Heart right ventricle (tissue), 16 donors: ENCODE results near the gene NELFB. TPM values are rescaled to one million over a fixed set of nuclear protein-coding genes. Genes with fewer than 3 reads are reported as not detected.
"Not testable (repeated sequence)": the region's sequence is repeated elsewhere in the genome, so short reads cannot be mapped to it uniquely, and the experiment has no call there.

Experiments
- ATAC-seq, 8 donors: fragments of 200-7000 bp; cut with Tn5 transposase; one replicate each; pipeline ENCODE4 v1.9.1; 2020; ENCODE audit warnings: mild to moderate bottlenecking in 8 of 8, moderate library complexity in 8 of 8, moderate number of reproducible peaks in 1 of 8
- DNase-seq, 2 donors: peaks; one replicate each; pipeline ENCODE4 v3.0.0-alpha.2; 2020
- H3K27ac ChIP-seq, 10 donors: fragments of 200-600 bp; sonication (generic) in 2 of 10; one replicate each; pipeline versions ENCODE4 v1.5.0 to v1.8.0; 2020 to 2022; ENCODE audit warnings: mild to moderate bottlenecking in 3 of 10
- H3K27me3 ChIP-seq, 7 donors: fragments of 200-600 bp; one replicate each; pipeline ENCODE4 v1.8.0; 2021 to 2022; ENCODE audit warnings: mild to moderate bottlenecking in 2 of 7
- H3K36me3 ChIP-seq, 9 donors: fragments of 200-600 bp; sonication (generic) in 1 of 9; one replicate each; pipeline versions ENCODE4 v1.5.0 to v1.8.0; 2020 to 2022; ENCODE audit warnings: mild to moderate bottlenecking in 2 of 9
- H3K4me1 ChIP-seq, 9 donors: fragments of 200-600 bp; sonication (generic) in 1 of 9; one replicate each; pipeline versions ENCODE4 v1.5.0 to v1.8.0; 2020 to 2022; ENCODE audit warnings: mild to moderate bottlenecking in 4 of 9
- H3K4me3 ChIP-seq, 10 donors: fragments of 200-600 bp; sonication (generic) in 2 of 10; one replicate each; pipeline versions ENCODE4 v1.5.0 to v1.8.0; 2020 to 2022; ENCODE audit warnings: mild to moderate bottlenecking in 7 of 10, moderate library complexity in 2 of 10
- H3K9me3 ChIP-seq, 11 donors: fragments of 200-600 bp in 10 of 11; sonication (generic) in 2 of 11; one replicate each; pipeline versions ENCODE4 v1.5.0 to v1.8.0; 2013 to 2022; ENCODE audit warnings: mild to moderate bottlenecking in 2 of 11, control low read depth in 1 of 11, moderate library complexity in 1 of 11
- CTCF ChIP-seq, 9 donors: fragments of 200-600 bp; sonication (generic) in 2 of 9; IDR thresholded peaks; one replicate each; pipeline versions ENCODE4 v1.5.0 to v1.8.0; 2021 to 2022; ENCODE audit warnings: antibody characterized with exemption in 9 of 9, mild to moderate bottlenecking in 5 of 9, moderate library complexity in 1 of 9
- WGBS, 2 donors: extraction: QIAGEN DNeasy Blood & Tissue Kit; methylation state at CpG; one replicate each; pipeline ENCODE4 v1.1.7; 2013; ENCODE audit warnings: inconsistent platforms in 1 of 2; 5-methylcytosine and 5-hydroxymethylcytosine counted together
- intact Hi-C, 10 donors: fragments of 100-400 bp; cut with DNase I; formaldehyde crosslinking; loops; one replicate each; pipeline versions ENCODE4 v1.11.1 to v1.14.2; 2022
- polyA plus RNA-seq, 2 donors: library from polyadenylated mRNA; stranded (reverse); fragments of 200-250 nt; gene quantifications; one replicate each; pipeline ENCODE4 v1.2.3, GENCODE V29; 2013
- total RNA-seq, 10 donors: library from RNA; stranded (reverse); fragmentation: NEBNext Ultra II Directional in 3 of 10; extraction: Animal tissue kit (Norgen Biotek cat#: 25700) in 3 of 10; gene quantifications; one replicate each; pipeline versions ENCODE4 v1.2.1 to v1.2.4, GENCODE V29; 2021 to 2023
- donor health status: Arrhythmogenic right ventricular cardiomyopathy.
- donor health status: ischemic (EF 13 %, LVEDD 7.1; RV severe dilation, severe dysfunction).
- donor health status: healthy with polysubstance abuse.
- donor health status: DM: no; HTN: yes; CAD: no.
- donor health status: DM: no; HTN: no; CAD: no.
- donor health status: ischemic (EF 25% LVEDD 6.9; RV normal size, moderate dysfunction).
- donor health status: ischemic (EF 25% LVEDD 5.7; RV mildly dilated, moderate dysfunction).
- donor health status: healthy.
- donor health status: DM: yes; HTN: yes; CAD: no.
- donor health status: Ischemic cardiomyopathy.
- donor health status: ischemic (EF 35%, LVEDD 5.7; RV mildly dilated, moderate dysfunction).
- donor health status: nonischemic (EF 11% LVEDD 7.7; RV severe dilation, severe dysfunction).
- donor health status: DM: yes; HTN: yes; CAD: no.
- donor health status: PGD.
- donor health status: ischemic (EF 29% LVEDD 5.4; RV normal size, mild dysfunction).
- donor health status: nonischemic (EF 23%, LVEDD 6.1; RV moderate dilation, normal function).

The NELFB gene
- total and polyA plus RNA-seq, 12 donors: 31.5 to 52.9 (median 39.2) TPM

GRCh38 chr9:137237759-137238726 lies 17.1 kb upstream of the NELFB start:
- Histone ChIP-seq H3K4me1 (peaks cover 16 to 61% (median 46%) of the 10 kb centered on the region in 9 donors), H3K9me3 (no peaks in the 10 kb centered on the region), H3K27me3 (peaks cover 0 to 20% (median 14%) of the 10 kb centered on the region in 7 donors), H3K4me3 (no peak overlapping the region), H3K27ac (peak overlapping the region in 1 of 10 donors; percentile 46), H3K36me3 (peaks cover 0 to 15% (median 10%) of the 10 kb centered on the region in 9 donors)
- DNase-seq (no peak), ATAC-seq (no peak)
- 71 to 74% methylated on average over 13 of the region's 13 CpGs for WGBS, 2 donors
- TF ChIP-seq CTCF (IDR thresholded peaks at IDR 0.05): no peak
- intact Hi-C loops: loop anchor here in 2 of 10 donors (5.0 to 10.0 kb wide), 2 partner anchors 121 to 453 kb away; no protein-coding TSS in a partner anchor

- H3K4me3 ChIP-seq: peak overlapping the region; percentile 48 to 97 (median 70)
- H3K27me3 ChIP-seq, DNase-seq, ATAC-seq, H3K9me3 ChIP-seq: not testable (repeated sequence)
- H3K27ac ChIP-seq: peak overlapping the region; percentile 88 to 100 (median 98)
- peaks cover 0 to 26% (median 12%) of the 10 kb centered on the region in 9 donors for H3K36me3 ChIP-seq
- intact Hi-C loops: loop anchor here in 3 of 10 donors (2.0 to 10.0 kb wide), 3 partner anchors 17 to 455 kb away; partner anchors contain the start of gene RNF208 (in 1 of the 3)
- 57 to 60% methylated on average over 27 of the region's 27 CpGs for WGBS, 2 donors
- H3K4me1 ChIP-seq: peaks cover 16 to 76% (median 56%) of the 10 kb centered on the region in 9 donors
Observed at GRCh38 chr9:137239541-137240200, 15.5 kb upstream of the NELFB start.

GRCh38 chr9:137240318-137240840 lies 14.7 kb upstream of the NELFB start:
- Histone ChIP-seq H3K4me1 (peaks cover 16 to 76% (median 56%) of the 10 kb centered on the region in 9 donors), H3K36me3 (peaks cover 0 to 26% (median 12%) of the 10 kb centered on the region in 9 donors), H3K27ac (peak overlapping the region; percentile 88 to 100 (median 98)), H3K9me3 (no peaks in the 10 kb centered on the region), H3K27me3 (peaks cover 0 to 2% (median 0%) of the 10 kb centered on the region in 7 donors), H3K4me3 (peak overlapping the region; percentile 48 to 97 (median 70))
- WGBS, 2 donors: 0 to 1% methylated on average over 48 to 58 of the region's 58 CpGs
- TF ChIP-seq CTCF (IDR thresholded peaks at IDR 0.05): peak in 2 of 9 donors; percentile 13 to 21
- intact Hi-C loops: loop anchor here in 1 of 10 donors (2.0 kb wide), 1 partner anchor 18 kb away; the partner anchor contains the start of gene RNF208
- DNase-seq: peak; percentile 79 to 85
- peak; percentile 51 to 68 (median 57) for ATAC-seq

GRCh38 chr9:137240841-137241489 lies 14.2 kb upstream of the NELFB start, which contains the start of gene TUBB4B:
Gene TUBB4B (plus strand): TSS chr9:137241287. CDS start chr9:137241361, 74 bp downstream.
- Histone ChIP-seq H3K4me3 (peak within 1 kb of the TSS; percentile 75 to 97 (median 92)), H3K27me3 (no peaks in the 10 kb centered on the region), H3K36me3 (peaks cover 0 to 26% (median 12%) of the 10 kb centered on the region in 9 donors), H3K27ac (peak within 1 kb of the TSS; percentile 91 to 100 (median 98)), H3K9me3 (no peaks in the 10 kb centered on the region), H3K4me1 (peaks cover 16 to 71% (median 53%) of the 10 kb centered on the region in 9 donors)
- ATAC-seq (peak; percentile 85 to 94 (median 89)), DNase-seq (peak; percentile 99 to 100)
- TF ChIP-seq CTCF (IDR thresholded peaks at IDR 0.05): no peak
- intact Hi-C loops: loop anchor here in 1 of 10 donors (2.0 kb wide), 1 partner anchor 18 kb away; the partner anchor contains the start of gene RNF208
- 1% methylated on average over 67 of the region's 67 CpGs for WGBS, 2 donors
